ENCODE measurements around the gene SYT9.

DNA sequence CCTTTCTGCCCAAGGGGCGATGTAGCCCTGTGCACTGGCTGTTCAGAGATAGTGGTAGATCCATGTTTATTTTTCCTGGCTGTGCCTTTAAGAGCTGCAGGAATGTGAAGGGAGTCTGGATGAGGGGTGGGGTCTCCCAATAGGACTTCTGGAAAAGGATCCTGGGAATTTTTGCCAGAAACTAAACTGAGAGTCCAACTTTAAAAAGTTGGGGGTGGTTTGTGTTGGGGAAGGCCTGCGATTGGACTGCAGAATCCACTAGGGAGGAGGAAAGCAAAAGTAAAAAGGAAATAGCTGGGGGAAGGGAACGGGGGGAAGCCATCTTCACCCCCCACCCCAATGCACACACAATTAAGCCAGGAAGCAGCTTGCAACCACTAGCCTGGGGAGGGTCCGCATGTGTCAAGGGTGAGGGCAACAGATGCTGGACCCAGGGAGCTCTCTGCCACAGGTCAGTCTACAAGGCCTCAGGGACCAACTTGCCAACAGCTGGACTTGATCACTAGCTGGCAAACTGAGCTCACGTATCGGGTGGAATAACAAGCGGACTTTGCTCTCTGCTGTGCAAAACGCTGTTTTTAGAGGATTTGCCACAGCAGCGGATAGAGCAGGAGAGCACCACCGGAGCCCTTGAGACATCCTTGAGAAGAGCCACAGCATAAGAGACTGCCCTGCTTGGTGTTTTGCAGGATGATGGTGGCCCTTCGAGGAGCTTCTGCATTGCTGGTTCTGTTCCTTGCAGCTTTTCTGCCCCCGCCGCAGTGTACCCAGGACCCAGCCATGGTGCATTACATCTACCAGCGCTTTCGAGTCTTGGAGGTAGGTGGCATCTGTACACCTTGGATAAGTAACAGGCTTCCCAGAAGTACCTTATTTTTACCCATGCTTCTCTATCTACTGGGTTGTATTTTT, 233.7 kb downstream of the SYT9 start, which contains the start of gene OLFML1:
- TF ChIP-seq, protein P1, sequence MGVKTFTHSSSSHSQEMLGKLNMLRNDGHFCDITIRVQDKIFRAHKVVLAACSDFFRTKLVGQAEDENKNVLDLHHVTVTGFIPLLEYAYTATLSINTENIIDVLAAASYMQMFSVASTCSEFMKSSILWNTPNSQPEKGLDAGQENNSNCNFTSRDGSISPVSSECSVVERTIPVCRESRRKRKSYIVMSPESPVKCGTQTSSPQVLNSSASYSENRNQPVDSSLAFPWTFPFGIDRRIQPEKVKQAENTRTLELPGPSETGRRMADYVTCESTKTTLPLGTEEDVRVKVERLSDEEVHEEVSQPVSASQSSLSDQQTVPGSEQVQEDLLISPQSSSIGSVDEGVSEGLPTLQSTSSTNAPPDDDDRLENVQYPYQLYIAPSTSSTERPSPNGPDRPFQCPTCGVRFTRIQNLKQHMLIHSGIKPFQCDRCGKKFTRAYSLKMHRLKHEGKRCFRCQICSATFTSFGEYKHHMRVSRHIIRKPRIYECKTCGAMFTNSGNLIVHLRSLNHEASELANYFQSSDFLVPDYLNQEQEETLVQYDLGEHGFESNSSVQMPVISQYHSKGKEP (tag by site-specific recombination; IDR thresholded peaks at IDR 0.05), result no peak
- TF ChIP-seq GLI4 (tag by site-specific recombination; IDR thresholded peaks at IDR 0.05) (no peak), CTCF (tag by site-specific recombination; IDR thresholded peaks at IDR 0.05) (no peak), ZNF132 (tag by site-specific recombination; IDR thresholded peaks at IDR 0.05; ENCODE audit: borderline replicate concordance) (no peak), ZNF785 (tag by site-specific recombination; IDR thresholded peaks at IDR 0.05) (no peak), ZNF768 (tag by site-specific recombination; IDR thresholded peaks at IDR 0.05) (no peak), ZEB2 (tag by site-specific recombination; IDR thresholded peaks at IDR 0.05) (no peak), ZNF433 (tag by site-specific recombination; IDR thresholded peaks at IDR 0.05; ENCODE audit: low read depth) (no peak)
- TF ChIP-seq, protein P2, sequence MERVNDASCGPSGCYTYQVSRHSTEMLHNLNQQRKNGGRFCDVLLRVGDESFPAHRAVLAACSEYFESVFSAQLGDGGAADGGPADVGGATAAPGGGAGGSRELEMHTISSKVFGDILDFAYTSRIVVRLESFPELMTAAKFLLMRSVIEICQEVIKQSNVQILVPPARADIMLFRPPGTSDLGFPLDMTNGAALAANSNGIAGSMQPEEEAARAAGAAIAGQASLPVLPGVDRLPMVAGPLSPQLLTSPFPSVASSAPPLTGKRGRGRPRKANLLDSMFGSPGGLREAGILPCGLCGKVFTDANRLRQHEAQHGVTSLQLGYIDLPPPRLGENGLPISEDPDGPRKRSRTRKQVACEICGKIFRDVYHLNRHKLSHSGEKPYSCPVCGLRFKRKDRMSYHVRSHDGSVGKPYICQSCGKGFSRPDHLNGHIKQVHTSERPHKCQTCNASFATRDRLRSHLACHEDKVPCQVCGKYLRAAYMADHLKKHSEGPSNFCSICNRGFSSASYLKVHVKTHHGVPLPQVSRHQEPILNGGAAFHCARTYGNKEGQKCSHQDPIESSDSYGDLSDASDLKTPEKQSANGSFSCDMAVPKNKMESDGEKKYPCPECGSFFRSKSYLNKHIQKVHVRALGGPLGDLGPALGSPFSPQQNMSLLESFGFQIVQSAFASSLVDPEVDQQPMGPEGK (tag by site-specific recombination; IDR thresholded peaks at IDR 0.05), result no peak
